GM12878 (cell line): ENCODE data around the gene FBXL17. TPM values are rescaled to one million over a fixed set of nuclear protein-coding genes. Genes with fewer than 3 reads are reported as not detected.

Experiments used
- ATAC-seq: fragments of 200-7000 bp; cut with Tn5 transposase; 3 replicates; pipeline ENCODE4 v1.9.1; 2020; ENCODE audit warnings: mild to moderate bottlenecking, moderate library complexity
- BruUV-seq: library from RNA; stranded (reverse); fragments of 400-500 nt; replicated peaks from 2 replicates; lab custom pipeline; 2021; lab: Mats Ljungman, UMichigan
- CTCF ChIA-PET: fragments of 300-600 bp; sonication (Branson Sonifier 250); formaldehyde crosslinking; extraction: SDS; loops from one replicate; lab custom pipeline; 2021; ENCODE audit warnings: inconsistent platforms; lab: Yijun Ruan, JAX
- POLR2A ChIA-PET: fragments of 350-600 bp; formaldehyde crosslinking; extraction: SDS; loops from one replicate; lab custom pipeline; 2021; ENCODE audit warnings: inconsistent platforms; lab: Charles Lee
- RAD21 ChIA-PET: fragments of 300-600 bp; sonication (Branson Sonifier 250); formaldehyde crosslinking; loops from one replicate; lab custom pipeline; 2023; ENCODE audit warnings: antibody characterized with exemption; ENCODE audit not compliant: unreplicated experiment; lab: Charles Lee
- SMC1A ChIA-PET: fragments of 300-600 bp; sonication (Branson Sonifier 250); formaldehyde crosslinking; loops from one replicate; lab custom pipeline; 2023; ENCODE audit not compliant: unreplicated experiment, uncharacterized antibody; lab: Charles Lee
- DNase-seq: peaks from one replicate; pipeline ENCODE4 v3.0.0-alpha.2; 2011; ENCODE audit warnings: low read depth, low spot score
- FAIRE-seq: peaks from 3 replicates; lab custom pipeline; 2011; peaks lifted over from hg19 to GRCh38; lab: Jason Lieb, UNC
- H2AFZ ChIP-seq: 2 replicates; pipeline ENCODE4 v1.6.0; 2011; ENCODE audit warnings: low read depth, low read length, control low read depth; ENCODE audit not compliant: control insufficient read depth
- H3K27ac ChIP-seq: 2 replicates; pipeline ENCODE4 v1.5.1; 2011; ENCODE audit warnings: control low read depth; ENCODE audit not compliant: control insufficient read depth, insufficient read depth
- H3K27me3 ChIP-seq, 2 experiments: replicated peaks in 1 of 2; 2 replicates each; pipeline versions ENCODE4 v1.6.0 to v1.6.1; 2011; ENCODE audit warnings: low read length in 1 of 2; ENCODE audit not compliant: control insufficient read depth in 2 of 2, insufficient read depth in 2 of 2
- H3K36me3 ChIP-seq, 2 experiments: 2 replicates each; pipeline ENCODE4 v1.5.1; 2011; ENCODE audit warnings: low read length in 1 of 2; ENCODE audit not compliant: control insufficient read depth in 2 of 2, insufficient read depth in 2 of 2
- H3K4me1 ChIP-seq: 2 replicates; pipeline ENCODE4 v1.6.1; 2011; ENCODE audit warnings: mild to moderate bottlenecking, low read length, moderate library complexity, mixed read lengths; ENCODE audit not compliant: control insufficient read depth, insufficient read depth
- H3K4me2 ChIP-seq: 2 replicates; pipeline ENCODE4 v1.6.0; 2011; ENCODE audit warnings: control low read depth; ENCODE audit not compliant: control insufficient read depth, insufficient read depth
- H3K4me3 ChIP-seq: fragments of 200-600 bp; sonication (generic); 2 replicates; pipeline ENCODE4 v1.5.1; 2016
- H3K79me2 ChIP-seq: 2 replicates; pipeline ENCODE4 v1.6.0; 2011; ENCODE audit warnings: low read length; ENCODE audit not compliant: control insufficient read depth, insufficient read depth
- H3K9ac ChIP-seq: 2 replicates; pipeline ENCODE4 v1.8.0; 2011; ENCODE audit warnings: low read length, control low read depth, mixed read lengths; ENCODE audit not compliant: control insufficient read depth, insufficient read depth
- H3K9me3 ChIP-seq: replicated peaks from 3 replicates; pipeline ENCODE4 v1.5.1; 2011; ENCODE audit warnings: mild to moderate bottlenecking, low read length; ENCODE audit not compliant: control insufficient read depth, insufficient read depth
- H4K20me1 ChIP-seq: 2 replicates; pipeline ENCODE4 v1.6.0; 2011; ENCODE audit not compliant: control insufficient read depth, insufficient read depth
- BHLHE40 ChIP-seq, 2 experiments: fragments of 450-650 bp in 1 of 2; IDR thresholded peaks; 2 replicates each; pipeline ENCODE4 v1.6.1; 2011 to 2017; ENCODE audit warnings: low read depth in 2 of 2, borderline replicate concordance in 1 of 2, improper control_type of control experiment in 1 of 2, low read length in 1 of 2, mild to moderate bottlenecking in 1 of 2
- BRCA1 ChIP-seq: IDR thresholded peaks from 2 replicates; pipeline ENCODE4 v1.6.1; 2011; ENCODE audit warnings: low read depth, low read length, improper control_type of control experiment
- CEBPZ ChIP-seq: fragments of 150-350 bp; IDR thresholded peaks from 2 replicates; pipeline ENCODE4 v1.6.1; 2016; ENCODE audit warnings: low read depth, low read length
- CHD2 ChIP-seq: IDR thresholded peaks from 2 replicates; pipeline ENCODE4 v1.6.1; 2011; ENCODE audit warnings: low read depth, low read length, improper control_type of control experiment, borderline replicate concordance
- GATAD2B ChIP-seq: fragments of 450-650 bp; conservative IDR thresholded peaks from 2 replicates; pipeline ENCODE4 v1.6.1; 2017; ENCODE audit warnings: low read depth, mild to moderate bottlenecking, moderate library complexity
- NFXL1 ChIP-seq: fragments of 450-650 bp; IDR thresholded peaks from 2 replicates; pipeline ENCODE4 v1.6.1; 2017; ENCODE audit warnings: antibody characterized with exemption, mild to moderate bottlenecking, borderline replicate concordance
- REST ChIP-seq: IDR thresholded peaks from 2 replicates; pipeline ENCODE4 v1.6.1; 2012; ENCODE audit warnings: mild to moderate bottlenecking, low read depth, low read length
- SMAD1 ChIP-seq: fragments of 450-650 bp; IDR thresholded peaks from 2 replicates; pipeline ENCODE4 v1.6.1; 2018; ENCODE audit warnings: mild to moderate bottlenecking, low read depth; ENCODE audit not compliant: partially characterized antibody
- SMARCA5 ChIP-seq: fragments of 450-650 bp; IDR thresholded peaks from 2 replicates; pipeline ENCODE4 v1.6.1; 2017; ENCODE audit warnings: mild to moderate bottlenecking
- ZBTB11 ChIP-seq: fragments of 450-650 bp; formaldehyde crosslinking; IDR thresholded peaks from 2 replicates; pipeline ENCODE4 v1.5.0; 2022; ENCODE audit warnings: mild to moderate bottlenecking, missing genetic modification characterization
- in situ Hi-C: fragments of 300-500 bp; cut with MboI; formaldehyde crosslinking; loops from 9 replicates; pipeline ENCODE4 v1.14.3; 2018; ENCODE audit warnings: mixed read lengths
- intact Hi-C: fragments of 100-400 bp; cut with micrococcal nuclease; formaldehyde crosslinking; loops from one replicate; pipeline ENCODE4 v1.14.2; 2022; ENCODE audit not compliant: unreplicated experiment
- polyA plus RNA-seq, 11 experiments: library from polyadenylated mRNA; depleted of rRNA in 4 of 11; unstranded in 6 of 11; stranded (reverse) in 5 of 11; fragments of >200 nt; fragmentation: Nextera tagmentation in 4 of 11; fragmentation: Illumina TruSeq in 1 of 11; extraction: Ambion mirVana in 4 of 11; extraction: Trizol in 1 of 11; gene quantifications; 1 replicate in 1 of 11; 2 replicates in 10 of 11; pipeline versions ENCODE4 v1.2.1 to v1.2.3, GENCODE V29; 2011 to 2016; ENCODE audit warnings: inconsistent platforms in 2 of 11, missing spikeins in 2 of 11, low read depth in 1 of 11
- total RNA-seq, 4 experiments: library from RNA; depleted of rRNA in 3 of 4; stranded (reverse); fragments of >200 nt in 3 of 4; fragmentation: Illumina TruSeq in 1 of 4; extraction: Trizol in 1 of 4; gene quantifications; 2 replicates each; pipeline versions ENCODE4 v1.2.1 to v1.2.3, GENCODE V29; 2013 to 2021

The FBXL17 gene
- total and polyA plus RNA-seq, 10 of the 15 experiments (the other 5 are each of a cell fraction or from before 2014, with no cell fraction given) = 0.88 to 9.0 (median 4.4) TPM

GRCh38 chr5:108232805-108233204, 149.1 kb downstream of the FBXL17 start (continued):
- TF ChIP-seq CEBPZ = no peak
- no peak for TF ChIP-seq NFXL1
- TF ChIP-seq, all 136 proteins: peak for 0

GRCh38 chr5:108222011-108222410, 159.9 kb downstream of the FBXL17 start:
- ChIA-PET CTCF (interaction anchor here (0.6 kb wide), 1 partner anchor 107 kb away, joined by 3 read pairs; no protein-coding TSS in a partner anchor), SMC1A (no interaction called here), RAD21 (no interaction called here), POLR2A (interaction anchor here (0.7 kb wide), 1 partner anchor 64 kb away, joined by 4 read pairs; no protein-coding TSS in a partner anchor)
- intact Hi-C loops (no loop called here), in situ Hi-C loops (no loop called here)
- ATAC-seq = no peak
- Histone ChIP-seq H3K27me3 (no peaks in the 10 kb centered on the region), H3K4me2 (no peak overlapping the region), H3K9ac (no peak overlapping the region), H3K79me2 (no peaks in the 10 kb centered on the region), H3K4me3 (no peak overlapping the region), H3K9me3 (no peaks in the 10 kb centered on the region; the same call in 2 of the 3 replicates), H3K36me3 (no peaks in the 10 kb centered on the region; a peak in 1 of 4 replicates), H3K4me1 (no peaks in the 10 kb centered on the region), H3K27ac (no peak overlapping the region), H4K20me1 (no peaks in the 10 kb centered on the region), H2AFZ (no peak overlapping the region)
- BruUV-seq = no TSS peak
- no peak for FAIRE-seq
- DNase-seq = no peak
- TF ChIP-seq SMAD1 = no peak
- TF ChIP-seq CHD2 = no peak
- TF ChIP-seq SMARCA5 = no peak
- no peak for TF ChIP-seq ZBTB11 (CRISPR knock-in tag)
- TF ChIP-seq BHLHE40 (IDR thresholded peaks at IDR 0.05; ENCODE audit: borderline replicate concordance in 1 of 2, low read depth in 2 of 2, low read length in 1 of 2) = no peak
- no peak for TF ChIP-seq BRCA1
- TF ChIP-seq REST = no peak
- no peak for TF ChIP-seq GATAD2B
